ENCODE results near the gene NSG1. TPM values are rescaled to one million over a fixed set of nuclear protein-coding genes. Genes with fewer than 3 reads are reported as not detected.
"Not testable (repeated sequence)": the region's sequence is repeated elsewhere in the genome, so short reads cannot be mapped to it uniquely, and the experiment has no call there.

NSG1 gene
- total RNA-seq, 1 donor from 2014 or later: 10.6 TPM

DNA sequence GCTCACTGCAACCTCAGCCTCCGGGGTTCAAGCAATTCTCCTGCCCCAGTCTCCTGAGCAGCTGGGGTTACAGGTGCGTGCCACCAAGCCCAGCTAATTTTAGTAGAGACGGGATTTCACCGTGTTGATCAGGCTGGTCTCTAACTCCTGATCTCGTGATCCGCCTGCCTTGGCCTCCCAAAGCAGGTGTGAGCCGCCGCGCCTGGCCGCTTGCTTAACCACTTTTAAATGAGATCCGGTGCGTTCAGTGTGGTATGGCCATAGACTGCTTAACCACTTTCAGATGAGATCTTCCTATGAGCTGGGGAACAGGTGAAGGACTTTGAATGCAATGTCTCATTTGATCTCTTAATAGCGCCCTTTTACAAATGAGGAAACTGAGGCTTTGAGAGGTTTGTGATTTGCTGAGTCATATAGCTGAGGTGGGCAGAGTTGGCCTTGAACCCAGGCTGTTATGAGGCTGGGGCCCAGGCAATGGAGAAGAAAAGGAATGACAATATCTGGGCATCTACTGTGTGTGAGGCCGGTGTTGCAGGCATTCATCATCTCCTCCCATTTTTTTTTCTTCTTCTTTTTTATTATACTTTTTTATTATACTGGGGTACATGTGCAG, 41.9 kb upstream of the NSG1 start:
- no peaks in the 10 kb centered on the region for H3K4me1 ChIP-seq (ENCODE audit: insufficient read depth, low read length)
- H3K36me3 ChIP-seq (ENCODE audit: insufficient read depth, low read length): no peaks in the 10 kb centered on the region
- H3K4me3 Mint-ChIP-seq (ENCODE audit: unreplicated experiment): no peak overlapping the region
- no peaks in the 10 kb centered on the region for H4K20me1 ChIP-seq (ENCODE audit: insufficient read depth, low read length)
- no peak overlapping the region for H3K9ac ChIP-seq (ENCODE audit: low read length)
- no peak for FAIRE-seq
- H3K27me3 ChIP-seq (ENCODE audit: insufficient read depth, low read length): peaks cover 10% of the 10 kb centered on the region
- no peak overlapping the region for H3K4me2 ChIP-seq (ENCODE audit: low read length)
- no peak for DNase-seq (ENCODE audit: low read depth)
- H3K4me1 Mint-ChIP-seq (ENCODE audit: low read depth, unreplicated experiment): no peaks in the 10 kb centered on the region
- H3K9me3 Mint-ChIP-seq (ENCODE audit: unreplicated experiment): peaks cover 8% of the 10 kb centered on the region
- no peak overlapping the region for H3K4me3 ChIP-seq (ENCODE audit: insufficient read depth, low read depth, low read length)
- TF ChIP-seq, protein P1, sequence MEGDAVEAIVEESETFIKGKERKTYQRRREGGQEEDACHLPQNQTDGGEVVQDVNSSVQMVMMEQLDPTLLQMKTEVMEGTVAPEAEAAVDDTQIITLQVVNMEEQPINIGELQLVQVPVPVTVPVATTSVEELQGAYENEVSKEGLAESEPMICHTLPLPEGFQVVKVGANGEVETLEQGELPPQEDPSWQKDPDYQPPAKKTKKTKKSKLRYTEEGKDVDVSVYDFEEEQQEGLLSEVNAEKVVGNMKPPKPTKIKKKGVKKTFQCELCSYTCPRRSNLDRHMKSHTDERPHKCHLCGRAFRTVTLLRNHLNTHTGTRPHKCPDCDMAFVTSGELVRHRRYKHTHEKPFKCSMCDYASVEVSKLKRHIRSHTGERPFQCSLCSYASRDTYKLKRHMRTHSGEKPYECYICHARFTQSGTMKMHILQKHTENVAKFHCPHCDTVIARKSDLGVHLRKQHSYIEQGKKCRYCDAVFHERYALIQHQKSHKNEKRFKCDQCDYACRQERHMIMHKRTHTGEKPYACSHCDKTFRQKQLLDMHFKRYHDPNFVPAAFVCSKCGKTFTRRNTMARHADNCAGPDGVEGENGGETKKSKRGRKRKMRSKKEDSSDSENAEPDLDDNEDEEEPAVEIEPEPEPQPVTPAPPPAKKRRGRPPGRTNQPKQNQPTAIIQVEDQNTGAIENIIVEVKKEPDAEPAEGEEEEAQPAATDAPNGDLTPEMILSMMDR (IDR thresholded peaks at IDR 0.05; ENCODE audit: insufficient read depth, low read depth, low read length): no peak
- TF ChIP-seq EZH2 (IDR thresholded peaks at IDR 0.05; ENCODE audit: insufficient read depth, low read length): no peak
- peaks cover 3% of the 10 kb centered on the region for H3K36me3 Mint-ChIP-seq (ENCODE audit: low read depth, unreplicated experiment)
- H2AFZ ChIP-seq (ENCODE audit: low read depth, low read length): no peak overlapping the region
- no peaks in the 10 kb centered on the region for H3K79me2 ChIP-seq (ENCODE audit: insufficient read depth, low read length)
- H3K27ac ChIP-seq (ENCODE audit: low read depth, low read length): no peak overlapping the region
- H3K27me3 Mint-ChIP-seq (ENCODE audit: low read depth, unreplicated experiment): peaks cover 25% of the 10 kb centered on the region
- H3K9me3 ChIP-seq (ENCODE audit: insufficient read depth, low read depth, low read length): no peaks in the 10 kb centered on the region
- H3K27ac Mint-ChIP-seq (ENCODE audit: unreplicated experiment): no peak overlapping the region

DNA sequence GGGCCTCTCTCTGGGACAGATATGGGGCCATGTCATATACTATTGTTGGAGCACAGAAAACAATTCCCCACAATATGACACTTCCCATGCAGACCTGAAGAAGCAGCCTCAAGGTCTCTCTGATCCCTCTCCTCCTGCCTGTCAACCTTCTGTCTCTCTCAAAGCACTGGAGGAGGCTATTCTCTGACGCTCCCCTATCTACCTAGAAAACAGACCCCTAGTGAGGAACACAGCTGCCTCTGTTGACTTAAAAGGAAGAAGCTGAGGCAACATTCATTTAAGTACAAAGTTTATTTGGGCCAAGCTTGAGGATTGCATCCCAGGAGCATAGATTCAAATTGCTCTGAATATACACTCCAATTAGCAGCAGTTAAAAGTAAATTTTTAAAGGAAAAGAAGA, 39.3 kb upstream of the NSG1 start:
- Mint-ChIP-seq H3K27ac (ENCODE audit: unreplicated experiment) (no peak overlapping the region), H3K4me3 (ENCODE audit: unreplicated experiment) (no peak overlapping the region)
- H3K9me3 ChIP-seq (ENCODE audit: insufficient read depth, low read depth, low read length): no peaks in the 10 kb centered on the region

DNA sequence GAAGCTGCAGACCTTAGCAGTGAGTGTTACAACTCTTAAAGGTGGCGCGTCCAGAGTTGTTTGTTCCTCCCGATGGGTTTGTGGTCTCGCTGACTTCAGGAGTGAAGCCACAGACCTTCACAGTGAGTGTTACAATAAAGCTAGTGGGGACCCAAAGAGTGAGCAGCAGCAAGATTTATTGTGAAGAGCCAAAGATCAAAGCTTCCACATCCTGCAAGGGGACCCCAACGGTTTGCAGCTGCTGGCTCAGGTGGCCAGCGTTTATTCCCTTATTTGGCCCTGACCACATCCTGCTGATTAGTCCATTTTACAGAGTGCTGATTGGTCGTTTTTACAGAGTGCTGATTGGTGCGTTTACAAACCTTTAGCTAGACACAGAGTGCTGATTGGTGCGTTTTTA, 38.3 kb upstream of the NSG1 start:
- H3K9me3 Mint-ChIP-seq (ENCODE audit: unreplicated experiment); H3K9ac ChIP-seq (ENCODE audit: low read length); H3K4me1 ChIP-seq (ENCODE audit: insufficient read depth, low read length); H3K9me3 ChIP-seq (ENCODE audit: insufficient read depth, low read depth, low read length); DNase-seq (ENCODE audit: low read depth); H3K4me2 ChIP-seq (ENCODE audit: low read length); FAIRE-seq; H3K36me3 ChIP-seq (ENCODE audit: insufficient read depth, low read length); H3K4me3 ChIP-seq (ENCODE audit: insufficient read depth, low read depth, low read length); H3K36me3 Mint-ChIP-seq (ENCODE audit: low read depth, unreplicated experiment); H3K27ac Mint-ChIP-seq (ENCODE audit: unreplicated experiment); H3K79me2 ChIP-seq (ENCODE audit: insufficient read depth, low read length); H2AFZ ChIP-seq (ENCODE audit: low read depth, low read length); H3K4me3 Mint-ChIP-seq (ENCODE audit: unreplicated experiment); H3K4me1 Mint-ChIP-seq (ENCODE audit: low read depth, unreplicated experiment); H4K20me1 ChIP-seq (ENCODE audit: insufficient read depth, low read length); H3K27me3 ChIP-seq (ENCODE audit: insufficient read depth, low read length); H3K27ac ChIP-seq (ENCODE audit: low read depth, low read length): not testable (repeated sequence)
- peaks cover 15% of the 10 kb centered on the region for H3K27me3 Mint-ChIP-seq (ENCODE audit: low read depth, unreplicated experiment)

More for the DNA sequence above, 39.3 kb upstream of the NSG1 start:
- Histone ChIP-seq H3K9ac (ENCODE audit: low read length) (no peak overlapping the region), H3K4me2 (ENCODE audit: low read length) (no peak overlapping the region), H3K27me3 (ENCODE audit: insufficient read depth, low read length) (peaks cover 6% of the 10 kb centered on the region), H3K4me3 (ENCODE audit: insufficient read depth, low read depth, low read length) (no peak overlapping the region), H3K4me1 (ENCODE audit: insufficient read depth, low read length) (no peaks in the 10 kb centered on the region), H4K20me1 (ENCODE audit: insufficient read depth, low read length) (no peaks in the 10 kb centered on the region), H3K79me2 (ENCODE audit: insufficient read depth, low read length) (no peaks in the 10 kb centered on the region), H3K36me3 (ENCODE audit: insufficient read depth, low read length) (no peaks in the 10 kb centered on the region), H3K27ac (ENCODE audit: low read depth, low read length) (no peak overlapping the region), H2AFZ (ENCODE audit: low read depth, low read length) (no peak overlapping the region)
- Mint-ChIP-seq H3K27me3 (ENCODE audit: low read depth, unreplicated experiment) (peaks cover 20% of the 10 kb centered on the region), H3K4me1 (ENCODE audit: low read depth, unreplicated experiment) (no peaks in the 10 kb centered on the region), H3K9me3 (ENCODE audit: unreplicated experiment) (peaks cover 8% of the 10 kb centered on the region), H3K36me3 (ENCODE audit: low read depth, unreplicated experiment) (peaks cover 3% of the 10 kb centered on the region)
- FAIRE-seq (no peak), DNase-seq (ENCODE audit: low read depth) (no peak)
- TF ChIP-seq, protein P1 (IDR thresholded peaks at IDR 0.05; ENCODE audit: insufficient read depth, low read depth, low read length): no peak
- TF ChIP-seq EZH2 (IDR thresholded peaks at IDR 0.05; ENCODE audit: insufficient read depth, low read length): no peak

Measured in astrocyte (in vitro differentiated cells and primary cell).